ENCODE data around the gene MSI2. TPM values are rescaled to one million over a fixed set of nuclear protein-coding genes. Genes with fewer than 3 reads are reported as not detected.

The MSI2 gene
- total and polyA plus RNA-seq, 7 donors = 12.6 to 25.8 (median 21.3) TPM

GRCh38 chr17:57354673-57355072 is 98.3 kb downstream of the MSI2 start:
- no peak overlapping the region for H3K4me3 ChIP-seq
- no peak overlapping the region for H3K27ac ChIP-seq
- peaks cover 0 to 12% (median 12%) of the 10 kb centered on the region in 4 donors for H3K4me1 ChIP-seq
- H3K27me3 ChIP-seq = no peaks in the 10 kb centered on the region
- intact Hi-C loops (cut with DNase I) = no loop called here
- H3K36me3 ChIP-seq = no peaks in the 10 kb centered on the region
- TF ChIP-seq POLR2AphosphoS5 (IDR thresholded peaks at IDR 0.05) = no peak
- no peak for TF ChIP-seq POLR2A (IDR thresholded peaks at IDR 0.05)
- TF ChIP-seq, protein P1, sequence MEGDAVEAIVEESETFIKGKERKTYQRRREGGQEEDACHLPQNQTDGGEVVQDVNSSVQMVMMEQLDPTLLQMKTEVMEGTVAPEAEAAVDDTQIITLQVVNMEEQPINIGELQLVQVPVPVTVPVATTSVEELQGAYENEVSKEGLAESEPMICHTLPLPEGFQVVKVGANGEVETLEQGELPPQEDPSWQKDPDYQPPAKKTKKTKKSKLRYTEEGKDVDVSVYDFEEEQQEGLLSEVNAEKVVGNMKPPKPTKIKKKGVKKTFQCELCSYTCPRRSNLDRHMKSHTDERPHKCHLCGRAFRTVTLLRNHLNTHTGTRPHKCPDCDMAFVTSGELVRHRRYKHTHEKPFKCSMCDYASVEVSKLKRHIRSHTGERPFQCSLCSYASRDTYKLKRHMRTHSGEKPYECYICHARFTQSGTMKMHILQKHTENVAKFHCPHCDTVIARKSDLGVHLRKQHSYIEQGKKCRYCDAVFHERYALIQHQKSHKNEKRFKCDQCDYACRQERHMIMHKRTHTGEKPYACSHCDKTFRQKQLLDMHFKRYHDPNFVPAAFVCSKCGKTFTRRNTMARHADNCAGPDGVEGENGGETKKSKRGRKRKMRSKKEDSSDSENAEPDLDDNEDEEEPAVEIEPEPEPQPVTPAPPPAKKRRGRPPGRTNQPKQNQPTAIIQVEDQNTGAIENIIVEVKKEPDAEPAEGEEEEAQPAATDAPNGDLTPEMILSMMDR (IDR thresholded peaks at IDR 0.05) = no peak
- TF ChIP-seq EP300 (IDR thresholded peaks at IDR 0.05) = no peak
- 84 to 94% methylated on average over 2 of the region's 2 CpGs for WGBS, 2 donors
- DNase-seq = no peak
- H3K9me3 ChIP-seq = no peaks in the 10 kb centered on the region

- Histone ChIP-seq H3K36me3 (no peaks in the 10 kb centered on the region), H3K27me3 (no peaks in the 10 kb centered on the region), H3K27ac (peak overlapping the region in 1 of 4 donors; percentile 6), H3K9me3 (no peaks in the 10 kb centered on the region), H3K4me3 (no peak overlapping the region), H3K4me1 (peaks cover 0 to 12% (median 12%) of the 10 kb centered on the region in 4 donors)
- TF ChIP-seq, protein P1 (IDR thresholded peaks at IDR 0.05) = no peak
- TF ChIP-seq POLR2AphosphoS5 (IDR thresholded peaks at IDR 0.05) = peak in 2 of 4 donors; percentile 28 to 35
- 80 to 93% methylated on average over 6 of the region's 6 CpGs for WGBS, 2 donors
- intact Hi-C loops (cut with DNase I) = no loop called here
- no peak for DNase-seq
Measured at GRCh38 chr17:57355090-57355859, 99.0 kb downstream of the MSI2 start.

- Histone ChIP-seq H3K4me3 (no peak overlapping the region), H3K27me3 (no peaks in the 10 kb centered on the region), H3K36me3 (no peaks in the 10 kb centered on the region), H3K9me3 (no peaks in the 10 kb centered on the region), H3K4me1 (peaks cover 0 to 12% (median 12%) of the 10 kb centered on the region in 4 donors), H3K27ac (peak overlapping the region in 1 of 4 donors; percentile 6)
- no peak for DNase-seq
- TF ChIP-seq POLR2A (IDR thresholded peaks at IDR 0.05) (no peak), POLR2AphosphoS5 (IDR thresholded peaks at IDR 0.05) (no peak), EP300 (IDR thresholded peaks at IDR 0.05) (no peak)
- TF ChIP-seq, protein P1 (IDR thresholded peaks at IDR 0.05) = no peak
- WGBS, 2 donors = 70 to 72% methylated on average over 6 of the region's 6 CpGs
- intact Hi-C loops (cut with DNase I) = no loop called here
Measured at GRCh38 chr17:57356153-57356718, 99.9 kb downstream of the MSI2 start.

DNA sequence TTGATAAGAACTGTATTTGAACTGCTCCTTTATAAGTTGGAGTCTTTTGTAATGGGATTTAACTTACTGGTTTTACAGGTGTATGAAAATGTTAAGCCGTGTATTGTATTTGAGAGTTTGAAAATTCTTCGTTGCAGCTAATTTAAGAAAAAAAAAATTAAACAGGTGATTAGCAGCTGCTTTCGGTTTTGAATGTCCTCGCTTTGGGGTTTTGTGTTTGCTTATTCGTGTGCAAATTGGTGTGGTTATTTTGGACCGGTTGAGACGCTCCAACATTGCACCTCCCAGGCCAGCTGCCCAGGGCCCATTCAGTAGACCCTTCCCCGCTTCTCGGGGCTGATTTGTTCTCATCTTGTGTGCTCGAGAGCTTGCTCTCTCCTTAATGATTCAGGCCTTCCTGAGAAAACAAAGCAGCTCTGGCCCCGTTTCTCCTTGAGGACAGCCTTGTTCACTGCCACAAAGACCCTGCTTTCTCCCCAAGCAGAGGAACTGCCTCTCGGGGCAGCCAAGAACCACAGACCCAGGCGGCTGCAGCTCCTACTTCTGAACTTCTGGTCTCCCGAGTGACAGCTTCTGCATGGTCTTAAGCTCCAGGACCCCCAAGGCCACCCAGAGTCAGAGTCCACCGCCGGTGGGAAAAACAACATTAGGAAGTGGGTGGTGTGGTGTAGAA is 100.5 kb downstream of the MSI2 start:
- TF ChIP-seq, protein P1 (IDR thresholded peaks at IDR 0.05) = no peak
- TF ChIP-seq POLR2A (IDR thresholded peaks at IDR 0.05) (no peak), EP300 (IDR thresholded peaks at IDR 0.05) (no peak), POLR2AphosphoS5 (IDR thresholded peaks at IDR 0.05) (no peak)
- 44 to 67% methylated on average over 16 of the region's 16 CpGs for WGBS, 2 donors
- DNase-seq = no peak
- intact Hi-C loops (cut with DNase I) = no loop called here
- no peaks in the 10 kb centered on the region for H3K36me3 ChIP-seq
- peak overlapping the region in 1 of 4 donors; percentile 38 for H3K27ac ChIP-seq
- peaks cover 0 to 12% (median 12%) of the 10 kb centered on the region in 4 donors for H3K4me1 ChIP-seq
- no peak overlapping the region for H3K4me3 ChIP-seq
- no peaks in the 10 kb centered on the region for H3K9me3 ChIP-seq
- H3K27me3 ChIP-seq = no peaks in the 10 kb centered on the region

All from sigmoid colon (tissue), 7 donors.